Measurements from ENCODE around the gene CDK19. TPM values are rescaled to one million over a fixed set of nuclear protein-coding genes. Genes with fewer than 3 reads are reported as not detected.
A peak's percentile ranks its signal among the peaks of the same experiment; 100 is the strongest.

CDK19 gene
- total and polyA plus RNA-seq, 2 of the 13 experiments (the other 11 are each of a cell fraction or from before 2014, with no cell fraction given): 13.4 to 27.0 TPM

- TF ChIP-seq ZNF704 (CRISPR knock-in tag; IDR thresholded peaks at IDR 0.05; ENCODE audit: borderline replicate concordance): no peak
- TF ChIP-seq ADNP (CRISPR knock-in tag; IDR thresholded peaks at IDR 0.05): no peak
- TF ChIP-seq ZNF557 (CRISPR knock-in tag; IDR thresholded peaks at IDR 0.05): no peak
- no peak; the same call in 1 of the 2 replicates for TF ChIP-seq ZZZ3 (CRISPR knock-in tag; IDR thresholded peaks at IDR 0.05; ENCODE audit: borderline replicate concordance)
- TF ChIP-seq ZNF639 (CRISPR knock-in tag; conservative IDR thresholded peaks at IDR 0.05): no peak; the same call in 1 of the 2 replicates
- TF ChIP-seq, protein P1, sequence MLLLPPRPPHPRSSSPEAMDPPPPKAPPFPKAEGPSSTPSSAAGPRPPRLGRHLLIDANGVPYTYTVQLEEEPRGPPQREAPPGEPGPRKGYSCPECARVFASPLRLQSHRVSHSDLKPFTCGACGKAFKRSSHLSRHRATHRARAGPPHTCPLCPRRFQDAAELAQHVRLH (CRISPR knock-in tag; IDR thresholded peaks at IDR 0.05; ENCODE audit: borderline replicate concordance, low read depth): peak; percentile 53; the same call in 1 of the 2 replicates
- no peak for TF ChIP-seq PHF5A (CRISPR knock-in tag; IDR thresholded peaks at IDR 0.05; ENCODE audit: low read depth, unreplicated experiment)
- no peak for TF ChIP-seq ZBTB40 (IDR thresholded peaks at IDR 0.05)
- no peak; the same call in 1 of the 2 replicates for TF ChIP-seq ZBTB40 (CRISPR knock-in tag; IDR thresholded peaks at IDR 0.05)
- no peak for TF ChIP-seq PTBP1 (IDR thresholded peaks at IDR 0.05; ENCODE audit: low read depth, low read length, poor library complexity, severe bottlenecking)
- no peak for TF ChIP-seq EEA1 (CRISPR knock-in tag; IDR thresholded peaks at IDR 0.05; ENCODE audit: borderline replicate concordance)
- TF ChIP-seq FOSL1 (CRISPR knock-in tag; IDR thresholded peaks at IDR 0.05; ENCODE audit: borderline replicate concordance): no peak
- TF ChIP-seq ZFYVE20 (CRISPR knock-in tag; IDR thresholded peaks at IDR 0.05; ENCODE audit: borderline replicate concordance, low read depth): no peak
- TF ChIP-seq POLR2A (IDR thresholded peaks at IDR 0.05; ENCODE audit: insufficient read depth in 1 of 2, low read depth in 2 of 2, low read length in 2 of 2): peak; percentile 18 to 54; a peak in 2 of 4 replicates
- TF ChIP-seq CHD4 (IDR thresholded peaks at IDR 0.05; ENCODE audit: borderline replicate concordance, low read length): no peak; the same call in 1 of the 2 replicates
- no peak for TF ChIP-seq PCBP2 (optimal IDR thresholded peaks at IDR 0.05; ENCODE audit: low read depth, low read length, poor library complexity, severe bottlenecking)
- TF ChIP-seq ZBTB7A (CRISPR knock-in tag; IDR thresholded peaks at IDR 0.05): no peak
These were observed 248.7 kb downstream of the CDK19 start (continued) for GRCh38 chr6:110566346-110567125.

Data from HepG2 (cell line).